Muscle of arm (tissue), 14 donors: ENCODE measurements around the gene CLEC2A. TPM values are rescaled to one million over a fixed set of nuclear protein-coding genes. Genes with fewer than 3 reads are reported as not detected.
"Not testable (repeated sequence)": the region's sequence is repeated elsewhere in the genome, so short reads cannot be mapped to it uniquely, and the experiment has no call there.

Experiments used
- DNase-seq: peaks from one replicate; pipeline ENCODE4 v3.0.0-alpha.2; 2013
- long read RNA-seq, 11 donors: transcript quantifications; one replicate each; lab custom pipeline, GENCODE V29; 2026
- polyA plus RNA-seq, 12 donors: library from polyadenylated mRNA; unstranded; fragments of 120-200 nt; gene quantifications; one replicate each; pipeline ENCODE4 v1.2.1, GENCODE V29; 2013; ENCODE audit not compliant: insufficient read length in 12 of 12

CLEC2A gene, protein sequence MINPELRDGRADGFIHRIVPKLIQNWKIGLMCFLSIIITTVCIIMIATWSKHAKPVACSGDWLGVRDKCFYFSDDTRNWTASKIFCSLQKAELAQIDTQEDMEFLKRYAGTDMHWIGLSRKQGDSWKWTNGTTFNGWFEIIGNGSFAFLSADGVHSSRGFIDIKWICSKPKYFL
- polyA plus RNA-seq: 1 to 10 TPM in 2 of 12 donors, not detected in 10; 1.1 to 4.1 TPM
- long read RNA-seq, donor 1: 0 reads
- long read RNA-seq, donor 2: 0 reads
- long read RNA-seq, donor 3: 0 reads
- long read RNA-seq, donor 4: 0 reads
- long read RNA-seq, donor 5: 0 reads
- long read RNA-seq, donor 6: 0 reads
- long read RNA-seq, donor 7: 0 reads
- long read RNA-seq, donor 8: 0 reads
- long read RNA-seq, donor 9, partial matches to known transcripts: 0 of 1 reads
- long read RNA-seq, donor 9, other reads (novel, unspliced or antisense): 0 of 1 reads
- long read RNA-seq, donor 10: 0 reads
- long read RNA-seq, donor 11: 0 reads

DNA sequence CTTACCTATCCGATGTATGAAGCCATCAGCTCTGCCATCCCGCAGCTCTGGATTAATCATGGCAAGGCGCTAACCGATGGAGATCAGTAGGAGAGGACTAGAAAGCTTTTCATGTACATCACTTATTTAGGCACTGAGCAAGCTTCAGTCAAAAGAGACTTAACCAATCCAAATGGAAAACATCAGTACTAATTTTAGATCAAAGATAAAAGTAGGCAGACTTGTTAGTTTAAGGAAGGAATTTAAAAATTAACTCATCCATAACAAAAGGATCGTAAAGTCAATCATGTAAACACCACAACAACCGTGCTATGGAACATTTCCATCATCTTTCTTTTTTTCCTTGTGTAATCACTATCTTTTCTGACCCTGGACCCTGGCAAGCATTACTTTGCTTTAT is at the start of gene CLEC2A:
Gene CLEC2A (minus strand): TSS at position 101 of the 400 bp plus-strand sequence. CDS start 41 bp downstream, at position 60.
- DNase-seq: no peak

DNA sequence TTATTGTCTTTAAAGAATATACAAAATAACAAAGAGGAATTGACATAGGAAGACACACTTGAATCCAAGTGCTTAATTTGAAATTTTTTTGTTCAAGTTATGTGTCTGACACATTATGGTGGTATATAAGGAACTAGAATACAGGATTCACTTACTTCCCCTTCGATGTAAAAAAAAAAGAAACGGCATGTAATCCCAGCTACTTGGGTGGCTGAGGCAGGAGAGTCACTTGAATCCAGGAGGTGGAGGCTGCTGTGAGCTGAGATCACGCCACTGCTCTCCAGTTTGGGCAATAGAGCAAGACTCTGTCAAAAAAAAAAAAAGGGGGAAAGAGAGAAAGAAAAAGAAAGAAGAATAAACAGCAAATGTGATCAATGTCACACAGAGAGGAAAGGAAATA is 48.0 kb upstream of the CLEC2A start:
- no peak for DNase-seq

DNA sequence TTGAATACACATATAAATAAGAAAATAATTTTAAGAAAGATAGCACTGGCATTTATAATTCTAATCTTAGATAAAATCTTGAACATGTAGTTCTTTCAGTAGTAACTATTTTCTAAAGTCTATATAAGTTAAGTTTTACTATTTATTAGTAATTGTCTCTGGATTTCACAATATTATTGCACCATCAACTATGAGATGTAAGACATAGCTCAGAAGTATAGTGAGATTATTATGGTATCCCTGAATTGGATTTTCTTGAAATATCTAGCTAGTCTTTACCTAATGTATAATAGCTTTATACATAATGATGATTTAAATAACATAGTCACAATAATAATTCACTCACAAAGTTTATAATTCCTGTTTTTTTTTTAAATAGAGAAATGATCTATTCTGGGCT is 45.7 kb upstream of the CLEC2A start:
- DNase-seq: no peak

DNA sequence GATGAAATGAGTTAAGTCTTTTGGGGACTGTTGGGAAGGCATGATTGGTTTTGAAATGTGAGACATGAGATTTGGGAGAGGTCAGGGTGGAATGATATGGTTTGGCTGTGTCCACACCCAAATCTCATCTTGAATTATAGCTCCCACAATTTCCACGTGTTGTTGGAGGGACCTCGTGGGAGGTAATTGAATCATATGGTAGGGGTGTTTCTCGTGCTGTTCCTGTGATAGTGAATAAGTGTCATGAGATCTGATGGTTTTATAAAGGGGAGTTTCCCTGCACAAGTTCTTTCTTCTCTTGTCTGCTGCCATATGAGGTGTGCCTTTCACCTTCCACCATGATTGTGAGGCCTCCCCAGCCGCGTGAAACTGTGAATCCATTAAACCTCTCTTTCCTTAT is 44.5 kb upstream of the CLEC2A start:
- DNase-seq: not testable (repeated sequence)

DNA sequence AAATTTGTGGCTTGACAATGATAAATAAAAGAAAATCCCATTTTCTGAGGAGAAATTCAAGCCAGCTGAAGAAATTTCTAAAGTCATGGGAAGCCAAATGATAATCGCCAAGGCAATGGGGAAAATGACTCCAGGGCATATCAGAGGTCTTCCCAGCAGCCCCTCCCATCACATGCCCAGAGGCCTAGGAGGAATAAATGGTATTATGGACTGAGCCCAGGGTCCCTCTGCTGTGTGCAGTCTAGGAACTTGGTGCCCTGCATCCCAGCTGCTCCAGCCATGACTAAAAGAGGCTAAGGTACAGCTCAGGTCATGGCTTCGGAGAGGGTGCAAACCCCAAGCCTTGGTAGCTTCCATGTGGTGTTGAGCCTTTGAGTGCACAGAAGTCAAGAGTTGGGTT is 43.4 kb upstream of the CLEC2A start:
- no peak for DNase-seq

DNA sequence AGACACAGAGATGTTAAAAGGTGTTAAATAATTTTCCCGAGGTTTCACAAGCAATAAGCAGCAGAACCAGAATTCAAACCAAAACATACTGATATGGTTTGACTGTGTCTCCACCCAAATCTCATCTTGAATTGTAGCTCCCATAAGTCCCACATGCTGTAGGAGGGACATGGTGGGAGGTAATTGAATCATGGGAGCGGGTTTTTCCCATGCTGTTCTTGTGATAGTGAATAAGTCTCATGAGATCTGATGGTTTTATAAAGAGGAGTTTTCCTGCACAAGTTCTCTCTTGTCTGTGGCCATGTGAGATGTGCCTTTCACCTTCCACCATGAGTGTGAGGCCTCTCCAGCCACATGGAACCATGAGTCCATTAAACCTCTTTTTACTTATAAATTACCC is 42.6 kb upstream of the CLEC2A start:
- DNase-seq: not testable (repeated sequence)

DNA sequence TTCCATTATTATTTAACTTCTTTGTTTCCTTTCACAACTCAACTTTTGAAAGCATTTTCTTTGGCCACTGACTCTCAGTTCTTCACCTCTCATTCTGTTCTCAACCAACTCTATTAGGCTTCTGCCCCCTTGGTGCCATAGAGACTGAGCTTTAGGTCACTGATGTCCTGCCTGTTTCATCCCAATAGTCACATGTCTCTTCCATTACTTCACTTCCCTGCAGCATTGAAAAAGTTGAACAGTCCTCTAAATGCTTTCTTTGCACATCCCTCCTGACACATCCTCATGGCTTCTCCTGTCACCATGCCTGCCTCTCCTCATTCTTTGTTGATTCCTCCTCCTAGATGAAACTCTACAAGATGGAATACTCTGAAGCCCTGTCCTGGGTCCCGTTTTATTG is 41.8 kb upstream of the CLEC2A start:
- DNase-seq: no peak

DNA sequence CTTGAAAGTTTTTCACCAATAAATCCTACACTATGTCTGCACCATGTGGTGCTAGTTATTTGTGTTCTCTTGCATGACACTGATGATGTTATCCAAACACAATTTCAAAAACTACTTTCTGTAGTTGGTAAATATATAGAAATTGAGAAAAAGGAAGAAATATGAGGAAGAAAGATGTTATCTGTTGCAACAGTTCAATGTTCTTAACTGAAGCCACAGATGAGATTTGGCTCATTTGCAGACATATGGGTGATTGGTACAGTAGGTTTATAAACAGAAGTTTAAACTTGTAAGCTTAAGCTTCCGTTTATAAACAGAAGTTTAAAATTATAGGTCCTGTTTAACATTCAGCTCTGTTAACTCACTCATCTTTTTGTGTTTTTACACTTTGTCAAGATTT is 39.0 kb upstream of the CLEC2A start, which contains the start of gene CLEC12A:
Gene CLEC12A (plus strand): TSS at position 229 of the 400 bp plus-strand sequence. CDS start 188 bp downstream, outside the sequence.
- no peak for DNase-seq

DNA sequence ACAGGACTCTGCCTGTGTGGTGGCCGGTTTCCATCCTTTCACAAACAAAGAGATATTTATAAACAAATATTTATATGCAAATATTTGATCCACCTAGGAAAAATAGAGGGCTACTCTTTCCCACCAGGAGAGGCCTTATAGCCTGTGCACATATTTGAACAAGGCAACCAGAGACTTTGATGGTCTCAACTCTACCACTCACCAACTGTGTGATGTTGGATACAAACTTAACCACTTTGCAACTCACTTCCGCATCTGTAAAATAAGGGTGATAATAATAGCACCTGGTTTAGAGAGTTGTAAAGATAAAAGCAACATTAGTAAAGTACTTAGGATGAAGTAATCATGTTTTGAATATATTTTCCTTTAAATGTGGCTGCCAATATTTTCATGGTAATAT is 37.5 kb upstream of the CLEC2A start:
- DNase-seq: no peak

DNA sequence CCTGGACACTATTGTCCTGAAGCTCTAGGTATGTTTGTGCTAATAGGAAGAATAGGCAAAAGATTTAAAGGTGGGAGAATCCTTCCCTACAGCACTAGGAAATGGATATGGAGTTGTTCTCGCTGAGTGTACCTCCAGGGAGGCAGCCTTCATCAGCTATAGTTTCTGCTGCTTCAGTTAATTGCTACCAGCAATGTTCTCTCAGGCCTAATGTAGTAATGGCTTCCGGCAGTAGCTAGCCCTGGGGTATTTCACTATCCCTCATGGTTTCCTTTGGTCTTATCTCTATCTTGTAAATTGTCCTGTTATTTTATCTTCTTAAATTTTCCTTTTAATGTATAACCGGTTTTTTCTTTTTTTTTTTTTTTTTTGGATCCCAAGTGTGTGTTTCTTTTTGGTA is 29.7 kb upstream of the CLEC2A start:
- DNase-seq: no peak

DNA sequence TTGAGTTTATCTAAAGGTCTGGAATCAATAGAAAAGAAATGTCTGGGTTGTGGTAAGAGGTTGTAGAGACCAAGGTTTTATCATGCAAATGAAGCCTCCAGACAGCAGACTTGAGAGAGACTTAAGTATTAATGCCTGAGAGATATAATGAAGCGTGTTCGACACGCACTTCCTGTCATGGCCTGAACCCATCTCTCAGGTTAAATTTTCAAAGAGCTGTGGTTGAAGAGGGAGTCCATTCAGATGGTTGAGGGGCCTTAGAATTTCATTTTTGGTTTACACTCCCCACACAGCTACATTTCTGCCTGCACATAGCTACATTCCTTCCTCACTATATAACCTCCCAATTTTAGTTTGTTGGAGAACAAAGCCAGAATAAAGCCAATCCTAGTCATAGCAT is 28.9 kb upstream of the CLEC2A start:
- DNase-seq: no peak

DNA sequence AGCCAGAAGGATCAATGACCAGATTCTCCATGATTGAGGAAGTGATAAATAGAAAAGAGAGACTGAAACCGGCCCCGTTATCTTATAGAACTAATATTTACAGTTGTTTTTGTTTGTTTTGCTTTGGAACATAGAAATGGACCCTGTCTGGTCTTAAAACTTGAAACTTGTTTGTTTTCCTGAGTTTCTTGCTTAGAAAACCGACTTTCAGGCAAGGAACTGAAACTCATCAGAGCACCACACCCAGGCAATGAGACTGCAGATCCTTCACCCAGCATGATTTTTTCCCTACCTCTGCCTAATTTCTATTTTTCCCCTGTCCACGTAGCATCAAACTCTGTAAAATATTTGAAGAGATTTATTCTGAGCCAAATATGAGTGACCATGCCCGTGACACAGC is 28.4 kb upstream of the CLEC2A start:
- DNase-seq: no peak

DNA sequence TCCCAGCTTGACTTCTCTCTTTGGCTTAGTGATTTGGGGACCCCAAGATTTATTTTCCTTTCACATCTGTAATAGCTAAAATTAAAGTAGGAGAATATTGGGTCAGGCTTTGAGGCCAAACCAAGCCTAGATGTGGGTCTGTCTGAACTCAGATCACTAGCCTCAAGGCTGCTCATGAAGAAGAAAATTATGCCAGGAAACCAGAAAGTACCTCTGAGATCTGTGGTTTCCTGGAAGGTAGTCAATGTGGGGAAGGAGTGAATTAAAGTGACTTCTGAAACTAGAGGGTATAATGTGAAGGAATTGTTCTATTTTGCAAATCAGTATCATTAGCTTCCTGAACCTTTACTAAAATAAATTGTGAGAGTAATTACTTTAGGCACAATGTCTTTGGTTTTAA is 25.7 kb upstream of the CLEC2A start:
- DNase-seq: no peak

DNA sequence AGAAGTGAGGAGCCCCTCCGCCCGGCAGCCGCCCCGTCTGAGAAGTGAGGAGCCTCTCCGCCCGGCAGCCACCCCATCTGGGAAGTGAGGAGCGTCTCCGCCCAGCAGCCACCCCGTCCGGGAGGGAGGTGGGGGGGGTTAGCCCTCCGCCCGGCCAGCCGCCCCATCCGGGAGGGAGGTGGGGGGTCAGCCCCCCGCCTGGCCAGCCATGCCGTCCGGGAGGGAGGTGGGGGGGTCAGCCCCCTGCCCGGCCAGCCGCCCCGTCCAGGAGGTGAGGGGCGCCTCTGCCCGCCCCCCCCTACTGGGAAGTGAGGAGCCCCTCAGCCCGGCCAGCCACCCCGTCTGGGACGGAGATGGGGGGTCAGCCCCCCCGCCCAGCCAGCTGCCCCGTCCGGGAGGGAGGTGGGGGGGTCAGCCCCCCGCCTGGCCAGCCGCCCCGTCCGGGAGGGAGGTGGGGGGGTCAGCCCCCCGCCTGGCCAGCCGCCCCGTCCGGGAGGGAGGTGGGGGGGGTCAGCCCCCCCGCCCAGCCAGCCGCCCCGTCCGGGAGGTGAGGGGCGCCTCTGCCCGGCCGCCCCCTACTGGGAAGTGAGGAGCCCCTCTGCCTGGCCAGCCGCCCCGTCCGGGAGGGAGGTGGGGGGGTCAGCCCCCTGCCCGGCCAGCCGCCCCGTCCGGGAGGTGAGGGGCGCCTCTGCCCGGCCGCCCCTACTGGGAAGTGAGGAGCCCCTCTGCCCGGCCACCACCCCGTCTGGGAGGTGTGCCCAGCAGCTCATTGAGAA is 21.0 kb upstream of the CLEC2A start:
- DNase-seq: not testable (repeated sequence)

DNA sequence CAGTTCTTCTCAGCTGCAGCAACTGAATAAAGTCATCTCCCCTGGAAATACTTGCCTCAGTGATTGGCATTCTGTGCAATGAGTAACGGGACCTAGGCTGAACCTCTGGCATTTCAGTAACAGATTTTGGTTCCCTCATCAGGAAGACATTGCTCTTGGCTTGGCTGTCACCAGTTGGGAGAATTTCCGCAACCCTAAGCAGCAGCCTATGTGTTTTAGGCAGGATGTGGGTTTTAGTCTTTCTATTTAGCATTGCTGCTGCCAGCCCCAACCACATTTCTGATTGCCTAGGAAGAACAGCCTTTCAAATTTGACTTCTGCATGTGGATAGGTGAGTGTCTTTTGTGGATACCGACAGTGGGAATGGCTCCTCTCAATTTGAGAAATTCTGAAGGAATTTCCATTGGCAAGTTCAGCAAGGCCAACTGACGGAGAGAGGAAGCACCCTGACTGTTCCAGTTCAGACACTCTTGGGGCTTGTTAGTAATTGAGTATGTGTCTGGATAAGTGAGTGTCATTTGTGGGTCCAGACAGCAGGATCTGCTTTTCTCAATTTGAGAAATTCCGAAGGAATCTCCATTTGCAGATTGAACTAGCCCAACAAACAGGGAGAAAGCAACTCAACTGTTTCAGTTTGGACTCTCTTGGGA is 19.0 kb upstream of the CLEC2A start:
- DNase-seq: no peak

DNA sequence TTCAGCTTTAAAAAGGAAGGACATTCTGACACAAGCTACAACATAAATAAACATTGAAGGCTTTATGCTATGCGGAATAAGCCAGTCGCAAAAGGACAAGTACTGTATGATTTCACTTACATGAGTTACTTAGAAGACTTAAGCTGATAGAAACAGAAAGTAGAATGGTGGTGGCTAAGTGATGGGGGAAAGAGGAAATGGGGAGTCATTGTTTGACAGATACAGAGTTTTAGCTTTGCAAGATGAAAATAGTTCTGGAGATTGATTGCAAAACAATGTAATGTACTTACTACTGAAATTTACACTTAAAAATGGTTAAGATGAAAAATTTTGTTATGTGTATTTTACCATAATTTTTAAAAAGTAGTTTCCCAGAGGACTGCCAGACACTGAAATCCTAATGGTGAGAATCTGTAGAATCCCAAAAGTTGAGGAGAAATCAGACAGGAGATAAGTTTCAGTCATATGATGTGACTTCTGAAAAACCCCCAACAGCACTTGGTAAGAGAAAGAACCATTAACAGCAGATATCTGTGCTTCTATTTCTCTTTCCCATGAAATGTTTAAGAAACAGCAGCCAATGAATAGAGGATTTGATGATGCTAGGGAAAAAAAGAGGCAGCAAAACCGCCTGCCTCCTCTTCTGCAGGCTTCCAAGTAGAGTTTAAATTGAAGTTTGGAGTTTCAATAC is 16.6 kb upstream of the CLEC2A start:
- DNase-seq: no peak

DNA sequence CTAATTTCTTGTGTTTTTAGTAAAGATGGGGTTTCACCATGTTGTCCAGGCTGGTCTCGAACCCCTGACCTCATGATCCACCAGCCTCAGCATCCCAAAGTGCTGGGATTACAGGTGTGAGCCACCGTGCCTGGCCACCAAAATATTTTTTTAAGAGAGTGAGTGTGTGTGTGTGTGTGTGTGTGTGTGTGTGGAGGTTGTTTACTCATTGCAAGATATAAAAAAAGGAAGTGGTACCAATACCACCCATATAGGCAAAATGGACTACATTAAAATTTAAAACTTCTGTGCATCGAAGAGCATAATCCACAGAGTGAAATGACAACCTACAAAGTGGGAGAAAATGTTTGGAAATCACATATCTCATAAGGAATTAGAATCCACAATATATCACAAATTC is 15.5 kb upstream of the CLEC2A start:
- DNase-seq: no peak

DNA sequence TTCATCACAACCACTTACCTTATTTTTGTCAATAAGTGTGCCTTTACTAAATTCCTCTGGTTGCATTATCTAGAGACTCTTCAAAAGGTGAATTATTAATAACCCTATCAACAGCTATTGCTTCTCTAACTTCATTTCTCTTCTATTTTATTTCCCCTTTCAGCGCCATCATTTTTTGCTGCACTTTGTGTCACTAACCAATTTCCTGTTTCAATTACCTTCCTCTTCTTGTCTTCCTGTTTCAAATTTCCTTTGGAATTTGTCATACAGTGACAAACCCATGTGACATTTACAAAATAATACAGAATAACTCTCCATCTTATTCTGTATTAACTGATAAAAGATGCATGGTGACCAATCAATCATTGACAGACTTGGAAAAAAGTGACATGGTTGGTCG is 12.2 kb upstream of the CLEC2A start:
- DNase-seq: no peak

DNA sequence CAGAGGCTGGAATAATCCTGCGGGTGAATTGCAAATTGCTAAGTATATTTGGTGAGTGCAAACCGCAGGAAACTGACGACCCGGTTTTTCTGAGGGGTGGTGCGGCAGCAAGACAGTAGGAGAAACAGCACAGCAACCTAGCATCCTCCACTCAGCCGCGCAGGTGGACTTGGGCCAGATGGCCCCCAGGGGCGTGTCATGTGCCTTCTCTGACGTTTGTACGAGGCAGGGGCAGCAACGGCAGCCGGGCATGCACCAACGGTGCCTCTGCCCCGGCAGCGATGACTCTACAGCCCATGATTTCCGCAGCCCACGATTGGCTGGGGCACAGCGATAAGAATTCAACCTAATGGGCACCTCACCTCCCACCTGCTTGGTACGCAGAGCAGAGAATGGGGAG is 11.1 kb upstream of the CLEC2A start:
- DNase-seq: no peak

DNA sequence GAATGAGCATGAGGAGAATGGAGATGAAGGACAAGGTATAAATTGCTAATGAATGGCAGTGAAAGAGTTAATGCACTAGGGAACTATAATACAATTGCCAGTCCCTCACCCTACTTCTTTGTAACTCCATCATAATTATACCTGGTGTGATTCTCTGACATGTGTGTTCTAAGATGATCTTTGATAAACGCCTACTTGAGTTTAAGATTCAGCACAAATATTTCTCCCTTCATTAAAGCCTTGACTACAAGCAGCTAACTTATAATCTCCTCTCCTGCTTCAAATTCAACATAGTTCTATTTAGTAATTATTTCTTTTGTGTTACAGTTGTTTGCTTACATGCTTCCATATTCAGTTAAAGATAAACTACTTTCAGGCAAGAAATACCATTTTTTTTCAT is 9.7 kb upstream of the CLEC2A start:
- no peak for DNase-seq

DNA sequence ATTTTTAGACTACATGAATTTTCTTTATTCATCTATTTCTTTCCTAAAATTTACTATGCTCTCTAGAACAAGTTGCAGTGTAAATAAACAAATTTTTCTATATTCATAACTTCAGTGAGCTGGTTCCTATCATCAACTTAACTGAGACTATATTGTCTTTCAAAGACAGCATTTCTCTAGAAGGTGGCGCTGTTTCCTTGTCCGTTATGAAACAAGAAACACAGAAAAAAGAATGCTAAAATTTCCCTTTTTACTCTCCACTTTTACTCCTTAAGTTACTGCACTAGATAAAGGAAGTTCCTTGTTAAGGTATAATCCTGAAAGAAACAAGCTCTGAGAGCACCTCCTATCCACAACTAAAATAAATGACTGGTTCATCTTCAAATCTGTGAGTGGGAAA is 8.2 kb upstream of the CLEC2A start:
- no peak for DNase-seq

DNA sequence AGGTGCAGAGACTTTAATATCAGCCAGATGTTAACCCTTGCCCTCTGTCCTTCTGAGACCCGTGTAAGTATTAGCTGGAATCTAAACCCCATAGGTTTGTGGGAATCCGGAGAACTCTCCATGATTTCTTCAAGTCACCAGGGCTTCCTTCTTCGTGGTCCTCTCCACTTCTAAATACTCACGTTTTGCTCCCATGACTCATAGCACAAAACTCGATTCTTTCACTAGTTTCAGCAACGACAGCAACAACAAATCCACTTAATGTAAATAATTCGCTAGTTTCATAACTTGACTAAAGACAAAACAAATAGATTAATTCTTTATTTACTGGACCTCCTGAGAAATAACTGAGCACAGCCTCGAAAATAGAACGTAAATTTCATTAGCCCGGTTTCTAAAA is 4.4 kb upstream of the CLEC2A start:
- DNase-seq: no peak
